ENCODE measurements around the gene ALCAM. TPM values are rescaled to one million over a fixed set of nuclear protein-coding genes. Genes with fewer than 3 reads are reported as not detected.
A peak's percentile ranks its signal among the peaks of the same experiment; 100 is the strongest.
"Not testable (repeated sequence)": the region's sequence is repeated elsewhere in the genome, so short reads cannot be mapped to it uniquely, and the experiment has no call there.

Gene ALCAM
- total RNA-seq, 1 donor from 2014 or later = 150 TPM

- FAIRE-seq (no peak), DNase-seq (ENCODE audit: low spot score in 2 of 2) (no peak)
Observed at GRCh38 chr3:105385819-105386508, 19.3 kb downstream of the ALCAM start.

GRCh38 chr3:105387122-105387751 lies 20.5 kb downstream of the ALCAM start:
- FAIRE-seq (no peak), DNase-seq (ENCODE audit: low spot score in 2 of 2) (no peak)

GRCh38 chr3:105388176-105388575 lies 21.5 kb downstream of the ALCAM start:
- no peak for DNase-seq (ENCODE audit: low spot score in 2 of 2)
- FAIRE-seq = no peak

GRCh38 chr3:105389759-105390158 lies 23.1 kb downstream of the ALCAM start:
- not testable (repeated sequence) for DNase-seq (ENCODE audit: low spot score in 2 of 2); FAIRE-seq

- not testable (repeated sequence) for DNase-seq (ENCODE audit: low spot score in 2 of 2); FAIRE-seq
Observed at GRCh38 chr3:105392598-105392997, 25.9 kb downstream of the ALCAM start.

GRCh38 chr3:105394177-105394576 lies 27.5 kb downstream of the ALCAM start:
- FAIRE-seq (no peak), DNase-seq (ENCODE audit: low spot score in 2 of 2) (no peak)

- DNase-seq (ENCODE audit: low spot score in 2 of 2) = no peak
- no peak for FAIRE-seq
Observed at GRCh38 chr3:105397974-105398373, 31.3 kb downstream of the ALCAM start.

GRCh38 chr3:105398437-105398836 lies 31.7 kb downstream of the ALCAM start:
- FAIRE-seq (no peak), DNase-seq (ENCODE audit: low spot score in 2 of 2) (no peak)

GRCh38 chr3:105399062-105399461 lies 32.4 kb downstream of the ALCAM start:
- DNase-seq (ENCODE audit: low spot score in 2 of 2) (no peak), FAIRE-seq (no peak)

- FAIRE-seq = peak; percentile 81
- DNase-seq (ENCODE audit: low spot score in 2 of 2) = peak; percentile 6 to 7
Observed at GRCh38 chr3:105399611-105400010, 32.9 kb downstream of the ALCAM start.

GRCh38 chr3:105401254-105401653 lies 34.5 kb downstream of the ALCAM start:
- FAIRE-seq = no peak

GRCh38 chr3:105401691-105402149 lies 35.0 kb downstream of the ALCAM start:
- no peak for FAIRE-seq
- DNase-seq (ENCODE audit: low spot score in 2 of 2) = no peak

More at GRCh38 chr3:105401254-105401653, 34.5 kb downstream of the ALCAM start:
- no peak for DNase-seq (ENCODE audit: low spot score in 2 of 2)

GRCh38 chr3:105402287-105402801 lies 35.6 kb downstream of the ALCAM start:
- DNase-seq (ENCODE audit: low spot score in 2 of 2) (no peak), FAIRE-seq (no peak)

- FAIRE-seq = not testable (repeated sequence)
Observed at GRCh38 chr3:105403034-105403433, 36.3 kb downstream of the ALCAM start.

GRCh38 chr3:105406268-105406667 lies 39.6 kb downstream of the ALCAM start:
- DNase-seq (ENCODE audit: low spot score in 2 of 2) = no peak
- no peak for FAIRE-seq

More at GRCh38 chr3:105403034-105403433, 36.3 kb downstream of the ALCAM start:
- not testable (repeated sequence) for DNase-seq (ENCODE audit: low spot score in 2 of 2)

GRCh38 chr3:105409364-105409763 lies 42.7 kb downstream of the ALCAM start:
- DNase-seq (ENCODE audit: low spot score in 2 of 2) = no peak
- no peak for FAIRE-seq

GRCh38 chr3:105413343-105413887 lies 46.7 kb downstream of the ALCAM start:
- DNase-seq (ENCODE audit: low spot score in 2 of 2) (no peak), FAIRE-seq (no peak)

- DNase-seq (ENCODE audit: low spot score in 2 of 2) (no peak), FAIRE-seq (no peak)
Observed at GRCh38 chr3:105414841-105415240, 48.1 kb downstream of the ALCAM start.

GRCh38 chr3:105415951-105416350 lies 49.2 kb downstream of the ALCAM start:
- DNase-seq (ENCODE audit: low spot score in 2 of 2) (no peak), FAIRE-seq (no peak)

- DNase-seq (ENCODE audit: low spot score in 2 of 2) (no peak), FAIRE-seq (no peak)
Observed at GRCh38 chr3:105417525-105418289, 51.0 kb downstream of the ALCAM start.

GRCh38 chr3:105422645-105423044 lies 55.9 kb downstream of the ALCAM start:
- DNase-seq (ENCODE audit: low spot score in 2 of 2) = no peak
- FAIRE-seq = no peak

All from frontal cortex (tissue), 4 donors.